ENCODE measurements around the gene ARHGEF16. TPM values are rescaled to one million over a fixed set of nuclear protein-coding genes. Genes with fewer than 3 reads are reported as not detected.

ARHGEF16 gene
- total RNA-seq, 1 experiment from 2014 or later, result 10.1 TPM

DNA sequence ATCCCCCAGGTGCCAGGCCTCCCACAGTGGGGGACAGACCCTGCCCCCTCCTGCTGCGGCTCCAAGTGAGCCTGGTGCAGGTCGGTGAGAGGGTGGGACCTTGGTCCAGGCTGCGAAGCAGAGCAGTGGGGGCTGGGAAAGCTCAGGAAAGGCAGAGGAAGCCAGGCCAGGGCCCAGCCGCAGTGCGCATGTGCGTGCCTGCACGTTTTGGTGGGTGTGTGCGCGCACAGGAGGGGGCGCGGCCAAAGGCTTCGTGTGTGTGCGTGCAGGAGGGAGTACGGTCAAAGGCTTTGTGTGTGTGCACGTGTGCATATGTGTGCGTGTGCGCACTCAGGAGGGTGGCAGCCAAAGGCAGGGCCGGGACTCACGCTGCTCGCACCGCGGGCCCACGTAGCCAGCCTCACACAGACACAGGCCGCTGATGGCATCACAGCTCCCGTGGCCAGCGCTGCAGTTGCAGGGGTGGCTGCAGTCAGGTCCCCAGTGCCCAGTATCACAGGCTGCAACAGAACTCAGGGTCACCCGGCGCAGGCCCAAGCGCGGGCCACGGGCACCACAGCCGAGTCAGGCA lies 45.9 kb downstream of the ARHGEF16 start:
- Histone ChIP-seq H3K27ac (ENCODE audit: low read length) (no peak overlapping the region), H3K36me3 (ENCODE audit: control insufficient read depth, insufficient read depth, low read length) (no peaks in the 10 kb centered on the region), H3K27me3 (ENCODE audit: control insufficient read depth, insufficient read depth, low read length) (no peaks in the 10 kb centered on the region), H3K9me3 (ENCODE audit: control insufficient read depth, insufficient read depth, low read depth, low read length) (no peaks in the 10 kb centered on the region), H3K4me3 (ENCODE audit: low read depth in 2 of 2, low read length in 2 of 2) (no peak overlapping the region), H3K4me1 (ENCODE audit: control insufficient read depth, insufficient read depth, low read length) (peaks cover 27% of the 10 kb centered on the region)
- CTCF ChIA-PET, result interaction anchor here (0.6 to 1.2 kb wide), 2 partner anchors 25 to 47 kb away, joined by 5 read pairs; no protein-coding TSS in a partner anchor
- DNase-seq (ENCODE audit: low read depth, low spot score), result no peak
- no TSS peak for BruUV-seq (replicated peaks)
- no peak for ATAC-seq
- in situ Hi-C loops (cut with HindIII; ENCODE audit: low pct_unique_long_range_greater_than_20kb, low sequenced_read_pairs), result no loop called here
- POLR2A ChIA-PET, result no interaction called here
- intact Hi-C loops (cut with micrococcal nuclease; ENCODE audit: unreplicated experiment), result no loop called here
- TF ChIP-seq TCF7L2 (IDR thresholded peaks at IDR 0.05; ENCODE audit: low read depth, low read length), result no peak
- TF ChIP-seq, protein P1, sequence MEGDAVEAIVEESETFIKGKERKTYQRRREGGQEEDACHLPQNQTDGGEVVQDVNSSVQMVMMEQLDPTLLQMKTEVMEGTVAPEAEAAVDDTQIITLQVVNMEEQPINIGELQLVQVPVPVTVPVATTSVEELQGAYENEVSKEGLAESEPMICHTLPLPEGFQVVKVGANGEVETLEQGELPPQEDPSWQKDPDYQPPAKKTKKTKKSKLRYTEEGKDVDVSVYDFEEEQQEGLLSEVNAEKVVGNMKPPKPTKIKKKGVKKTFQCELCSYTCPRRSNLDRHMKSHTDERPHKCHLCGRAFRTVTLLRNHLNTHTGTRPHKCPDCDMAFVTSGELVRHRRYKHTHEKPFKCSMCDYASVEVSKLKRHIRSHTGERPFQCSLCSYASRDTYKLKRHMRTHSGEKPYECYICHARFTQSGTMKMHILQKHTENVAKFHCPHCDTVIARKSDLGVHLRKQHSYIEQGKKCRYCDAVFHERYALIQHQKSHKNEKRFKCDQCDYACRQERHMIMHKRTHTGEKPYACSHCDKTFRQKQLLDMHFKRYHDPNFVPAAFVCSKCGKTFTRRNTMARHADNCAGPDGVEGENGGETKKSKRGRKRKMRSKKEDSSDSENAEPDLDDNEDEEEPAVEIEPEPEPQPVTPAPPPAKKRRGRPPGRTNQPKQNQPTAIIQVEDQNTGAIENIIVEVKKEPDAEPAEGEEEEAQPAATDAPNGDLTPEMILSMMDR (IDR thresholded peaks at IDR 0.05), result no peak
- no peak for TF ChIP-seq SIN3A (IDR thresholded peaks at IDR 0.05; ENCODE audit: borderline replicate concordance, insufficient read depth, low read depth, low read length)
- TF ChIP-seq, protein P2, sequence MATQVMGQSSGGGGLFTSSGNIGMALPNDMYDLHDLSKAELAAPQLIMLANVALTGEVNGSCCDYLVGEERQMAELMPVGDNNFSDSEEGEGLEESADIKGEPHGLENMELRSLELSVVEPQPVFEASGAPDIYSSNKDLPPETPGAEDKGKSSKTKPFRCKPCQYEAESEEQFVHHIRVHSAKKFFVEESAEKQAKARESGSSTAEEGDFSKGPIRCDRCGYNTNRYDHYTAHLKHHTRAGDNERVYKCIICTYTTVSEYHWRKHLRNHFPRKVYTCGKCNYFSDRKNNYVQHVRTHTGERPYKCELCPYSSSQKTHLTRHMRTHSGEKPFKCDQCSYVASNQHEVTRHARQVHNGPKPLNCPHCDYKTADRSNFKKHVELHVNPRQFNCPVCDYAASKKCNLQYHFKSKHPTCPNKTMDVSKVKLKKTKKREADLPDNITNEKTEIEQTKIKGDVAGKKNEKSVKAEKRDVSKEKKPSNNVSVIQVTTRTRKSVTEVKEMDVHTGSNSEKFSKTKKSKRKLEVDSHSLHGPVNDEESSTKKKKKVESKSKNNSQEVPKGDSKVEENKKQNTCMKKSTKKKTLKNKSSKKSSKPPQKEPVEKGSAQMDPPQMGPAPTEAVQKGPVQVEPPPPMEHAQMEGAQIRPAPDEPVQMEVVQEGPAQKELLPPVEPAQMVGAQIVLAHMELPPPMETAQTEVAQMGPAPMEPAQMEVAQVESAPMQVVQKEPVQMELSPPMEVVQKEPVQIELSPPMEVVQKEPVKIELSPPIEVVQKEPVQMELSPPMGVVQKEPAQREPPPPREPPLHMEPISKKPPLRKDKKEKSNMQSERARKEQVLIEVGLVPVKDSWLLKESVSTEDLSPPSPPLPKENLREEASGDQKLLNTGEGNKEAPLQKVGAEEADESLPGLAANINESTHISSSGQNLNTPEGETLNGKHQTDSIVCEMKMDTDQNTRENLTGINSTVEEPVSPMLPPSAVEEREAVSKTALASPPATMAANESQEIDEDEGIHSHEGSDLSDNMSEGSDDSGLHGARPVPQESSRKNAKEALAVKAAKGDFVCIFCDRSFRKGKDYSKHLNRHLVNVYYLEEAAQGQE (IDR thresholded peaks at IDR 0.05; ENCODE audit: insufficient read depth in 1 of 2, low read depth in 2 of 2, low read length in 1 of 2), result no peak
- no peak for TF ChIP-seq POLR2AphosphoS5 (IDR thresholded peaks at IDR 0.05; ENCODE audit: low read depth, low read length)

DNA sequence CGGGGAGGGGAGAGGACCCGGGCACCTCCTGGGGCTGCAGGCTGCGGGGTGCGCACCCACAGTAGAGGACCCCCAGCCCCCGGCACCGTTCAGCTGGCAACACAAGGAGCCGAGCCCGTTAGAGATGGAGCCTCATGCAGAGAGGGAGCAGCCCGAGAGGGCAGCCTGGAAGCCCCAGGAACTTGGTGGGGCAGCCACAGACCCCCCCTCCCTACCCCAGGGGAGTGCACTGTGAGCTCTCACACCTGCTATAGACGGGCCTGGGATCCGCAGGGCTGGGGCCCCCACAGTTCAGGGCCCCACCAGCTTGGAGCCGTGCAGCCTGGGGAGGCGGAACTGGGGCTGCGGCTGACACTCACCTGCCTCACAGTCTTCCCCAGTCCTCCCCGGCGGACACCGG lies 47.0 kb downstream of the ARHGEF16 start:
- no peaks in the 10 kb centered on the region for H3K36me3 ChIP-seq (ENCODE audit: control insufficient read depth, insufficient read depth, low read length)
- H3K27me3 ChIP-seq (ENCODE audit: control insufficient read depth, insufficient read depth, low read length), result no peaks in the 10 kb centered on the region
- no peak overlapping the region for H3K27ac ChIP-seq (ENCODE audit: low read length)
- intact Hi-C loops (cut with micrococcal nuclease; ENCODE audit: unreplicated experiment), result no loop called here
- POLR2A ChIA-PET, result no interaction called here
- BruUV-seq (replicated peaks), result no TSS peak
- CTCF ChIA-PET, result no interaction called here
- H3K9me3 ChIP-seq (ENCODE audit: control insufficient read depth, insufficient read depth, low read depth, low read length), result no peaks in the 10 kb centered on the region
- in situ Hi-C loops (cut with HindIII; ENCODE audit: low pct_unique_long_range_greater_than_20kb, low sequenced_read_pairs), result no loop called here
- no peak for TF ChIP-seq TCF7L2 (IDR thresholded peaks at IDR 0.05; ENCODE audit: low read depth, low read length)
- no peak for DNase-seq (ENCODE audit: low read depth, low spot score)
- no peak for ATAC-seq
- H3K4me1 ChIP-seq (ENCODE audit: control insufficient read depth, insufficient read depth, low read length), result peaks cover 25% of the 10 kb centered on the region
- no peak overlapping the region for H3K4me3 ChIP-seq (ENCODE audit: low read depth in 2 of 2, low read length in 2 of 2)

DNA sequence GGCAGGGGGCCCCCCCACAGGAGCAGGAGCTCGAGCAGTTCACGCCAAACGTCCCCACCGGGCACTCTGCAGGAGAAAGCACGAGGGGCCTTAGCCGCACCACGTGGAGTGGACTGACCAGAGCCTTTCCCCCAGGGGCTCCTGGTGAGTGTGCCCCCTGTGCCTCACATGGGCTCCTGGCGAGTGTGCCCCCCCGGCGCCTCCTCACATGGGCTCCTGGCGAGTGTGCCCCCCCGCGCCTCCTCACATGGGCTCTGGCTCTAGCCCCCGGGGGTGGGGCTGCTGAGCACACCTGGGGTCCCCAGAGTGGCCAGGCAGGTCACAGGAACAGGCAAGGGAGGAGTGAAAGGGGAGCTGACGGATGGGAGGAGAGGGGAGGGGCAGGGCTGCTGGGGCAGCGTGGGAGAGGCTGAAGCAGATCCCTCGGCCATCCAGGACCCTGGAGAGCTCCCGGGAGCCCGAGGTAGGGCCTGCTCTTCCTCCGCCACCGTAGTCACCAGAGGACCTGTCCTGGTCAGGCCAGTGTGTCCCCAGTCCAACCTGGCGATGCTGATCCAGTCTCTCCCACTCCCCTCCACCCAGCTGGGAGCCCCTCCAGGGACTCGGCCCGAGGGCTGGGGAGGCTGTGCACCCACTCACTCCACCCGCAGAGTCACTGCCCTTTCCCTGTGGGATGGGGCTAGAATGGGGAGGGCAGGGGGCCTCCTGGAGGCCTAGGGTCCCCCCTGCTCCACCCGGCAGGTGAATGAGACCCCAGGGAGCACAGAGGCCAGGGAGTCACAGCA lies 47.6 kb downstream of the ARHGEF16 start:
- no TSS peak for BruUV-seq (replicated peaks)
- no peaks in the 10 kb centered on the region for H3K27me3 ChIP-seq (ENCODE audit: control insufficient read depth, insufficient read depth, low read length)
- peaks cover 22% of the 10 kb centered on the region for H3K4me1 ChIP-seq (ENCODE audit: control insufficient read depth, insufficient read depth, low read length)
- in situ Hi-C loops (cut with HindIII; ENCODE audit: low pct_unique_long_range_greater_than_20kb, low sequenced_read_pairs) (no loop called here), intact Hi-C loops (cut with micrococcal nuclease; ENCODE audit: unreplicated experiment) (no loop called here)
- no peaks in the 10 kb centered on the region for H3K9me3 ChIP-seq (ENCODE audit: control insufficient read depth, insufficient read depth, low read depth, low read length)
- TF ChIP-seq TCF7L2 (IDR thresholded peaks at IDR 0.05; ENCODE audit: low read depth, low read length), result no peak
- TF ChIP-seq, protein P2 (IDR thresholded peaks at IDR 0.05; ENCODE audit: insufficient read depth in 1 of 2, low read depth in 2 of 2, low read length in 1 of 2), result peak; percentile 97 to 99
- POLR2A ChIA-PET, result no interaction called here
- DNase-seq (ENCODE audit: low read depth, low spot score) (no peak), ATAC-seq (peak; percentile 40)
- H3K27ac ChIP-seq (ENCODE audit: low read length), result no peak overlapping the region
- H3K36me3 ChIP-seq (ENCODE audit: control insufficient read depth, insufficient read depth, low read length), result no peaks in the 10 kb centered on the region
- H3K4me3 ChIP-seq (ENCODE audit: low read depth in 2 of 2, low read length in 2 of 2), result no peak overlapping the region
- CTCF ChIA-PET, result interaction anchor here (0.7 kb wide), 1 partner anchor 29 kb away, joined by 4 read pairs; no protein-coding TSS in a partner anchor
